AG20443 (cell line): Measurements from ENCODE around the gene TTC31.

ENCODE experiments used
- DNase-seq: peaks from one replicate; pipeline ENCODE4 v3.0.0; 2012; ENCODE audit warnings: low spot score, mixed read lengths

The TTC31 gene

GRCh38 chr2:74526649-74527230 is 43.9 kb downstream of the TTC31 start:
- DNase-seq, result no peak

- DNase-seq, result no peak
Measured at GRCh38 chr2:74527741-74528140, 44.9 kb downstream of the TTC31 start.

GRCh38 chr2:74528600-74529356 is 45.9 kb downstream of the TTC31 start:
- no peak for DNase-seq

DNA sequence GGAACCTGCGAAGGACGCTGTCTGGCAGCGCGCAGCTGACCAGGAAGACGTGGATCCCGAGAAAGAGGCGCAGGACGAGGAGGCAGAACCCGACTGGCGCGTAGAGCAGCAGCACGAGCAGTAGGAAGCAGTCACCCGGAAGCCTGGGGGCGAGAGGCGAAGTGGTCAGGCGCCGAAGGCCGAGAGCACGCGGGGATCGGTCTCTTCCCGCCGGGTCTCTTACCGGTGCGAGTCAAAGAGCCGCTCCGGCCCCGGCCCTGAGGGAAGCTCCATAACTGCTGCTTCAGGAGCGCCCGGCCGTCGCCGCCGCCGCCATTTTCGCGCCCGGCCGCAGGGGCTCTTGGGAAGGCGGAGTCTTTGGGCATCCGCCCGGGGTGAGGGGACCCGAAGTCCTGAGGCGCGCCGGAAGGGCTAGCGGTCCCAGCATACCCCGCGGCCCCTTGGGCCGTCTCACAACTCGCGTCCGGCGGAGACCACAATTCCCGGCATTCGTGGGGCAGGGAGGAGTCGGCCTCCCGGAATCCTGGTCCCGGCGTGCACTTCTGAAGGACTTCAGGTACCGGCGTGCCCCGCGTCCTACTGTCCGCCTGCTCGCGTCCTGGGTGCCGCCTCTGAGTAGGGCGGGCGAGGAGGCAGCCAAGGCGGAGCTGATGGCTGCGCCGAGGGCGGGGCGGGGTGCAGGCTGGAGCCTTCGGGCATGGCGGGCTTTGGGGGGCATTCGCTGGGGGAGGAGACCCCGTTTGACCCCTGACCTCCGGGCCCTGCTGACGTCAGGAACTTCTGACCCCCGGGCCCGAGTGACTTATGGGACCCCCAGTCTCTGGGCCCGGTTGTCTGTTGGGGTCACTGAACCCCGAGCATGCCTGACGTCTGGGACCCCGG is 46.7 kb downstream of the TTC31 start, which contains the start of the genes AUP1 and HTRA2:
TSS of gene AUP1 (minus strand) at position 350 of the 882 bp plus-strand sequence. CDS start at position 273, 77 bp downstream.
TSS of gene HTRA2 (plus strand) at position 577 of the 882 bp plus-strand sequence. CDS start at position 651, 74 bp downstream.
- peak; percentile 99 for DNase-seq

DNA sequence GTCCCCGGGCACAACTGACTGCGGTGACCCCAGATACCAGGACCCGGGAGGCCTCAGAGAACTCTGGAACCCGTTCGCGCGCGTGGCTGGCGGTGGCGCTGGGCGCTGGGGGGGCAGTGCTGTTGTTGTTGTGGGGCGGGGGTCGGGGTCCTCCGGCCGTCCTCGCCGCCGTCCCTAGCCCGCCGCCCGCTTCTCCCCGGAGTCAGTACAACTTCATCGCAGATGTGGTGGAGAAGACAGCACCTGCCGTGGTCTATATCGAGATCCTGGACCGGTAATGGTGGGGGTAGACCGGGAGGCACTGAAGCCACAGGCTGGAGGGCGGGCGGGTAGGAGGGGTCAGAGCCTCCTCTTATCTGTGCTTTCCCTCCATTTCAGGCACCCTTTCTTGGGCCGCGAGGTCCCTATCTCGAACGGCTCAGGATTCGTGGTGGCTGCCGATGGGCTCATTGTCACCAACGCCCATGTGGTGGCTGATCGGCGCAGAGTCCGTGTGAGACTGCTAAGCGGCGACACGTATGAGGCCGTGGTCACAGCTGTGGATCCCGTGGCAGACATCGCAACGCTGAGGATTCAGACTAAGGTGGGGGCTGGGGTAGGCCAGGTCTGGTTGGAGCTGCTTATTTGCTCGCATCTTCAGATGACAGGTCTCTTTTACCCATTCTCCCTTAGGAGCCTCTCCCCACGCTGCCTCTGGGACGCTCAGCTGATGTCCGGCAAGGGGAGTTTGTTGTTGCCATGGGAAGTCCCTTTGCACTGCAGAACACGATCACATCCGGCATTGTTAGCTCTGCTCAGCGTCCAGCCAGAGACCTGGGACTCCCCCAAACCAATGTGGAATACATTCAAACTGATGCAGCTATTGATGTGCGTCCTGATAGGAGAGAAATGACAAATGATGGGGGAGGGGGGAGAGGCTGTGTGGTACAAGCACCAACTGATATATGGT is 47.6 kb downstream of the TTC31 start:
- peak; percentile 54 for DNase-seq

GRCh38 chr2:74531666-74532065 is 48.8 kb downstream of the TTC31 start:
- no peak for DNase-seq

GRCh38 chr2:74532222-74532621 is 49.3 kb downstream of the TTC31 start:
- DNase-seq, result peak; percentile 26

DNA sequence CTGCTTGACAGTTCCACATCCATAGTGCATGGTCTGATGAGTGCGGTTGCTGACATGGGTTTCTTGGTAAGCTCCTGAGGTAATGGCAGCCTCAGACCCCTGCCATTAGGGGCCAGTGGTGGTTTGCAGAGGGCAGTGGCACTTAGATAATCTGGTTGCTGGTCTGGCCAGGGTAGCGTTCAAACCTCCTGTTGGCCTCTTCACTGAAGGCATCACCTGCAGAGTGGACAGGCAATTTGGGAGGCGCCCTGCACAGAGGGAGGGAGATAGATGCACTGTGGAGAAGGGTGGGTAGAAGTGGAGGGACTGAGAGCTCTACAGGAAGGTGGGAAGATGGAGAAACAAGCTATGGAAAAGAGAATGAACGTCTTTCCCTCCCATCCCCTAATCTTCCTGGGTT is 50.6 kb downstream of the TTC31 start:
- no peak for DNase-seq

DNA sequence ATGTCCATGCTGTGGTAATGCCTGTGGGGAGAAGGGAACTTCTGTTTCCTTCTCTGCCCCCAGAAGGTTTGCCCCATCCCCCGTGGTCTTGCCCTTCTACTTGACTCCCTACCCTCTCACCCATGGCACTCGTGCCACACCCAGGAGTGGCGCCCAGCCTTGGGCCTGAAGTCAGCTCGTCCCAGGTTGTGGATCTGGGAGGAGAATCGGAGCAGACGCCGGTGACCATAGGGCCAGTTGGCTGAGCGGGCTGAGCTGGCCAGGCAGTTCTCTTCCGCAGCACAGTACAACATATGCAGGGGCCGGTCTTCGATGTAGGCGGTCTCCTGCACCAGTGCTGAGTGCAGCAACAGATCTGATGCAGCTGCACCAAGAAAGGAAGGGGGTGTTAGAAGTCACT is 51.5 kb downstream of the TTC31 start:
- DNase-seq, result no peak

- no peak for DNase-seq
Measured at GRCh38 chr2:74535440-74535965, 52.6 kb downstream of the TTC31 start.

DNA sequence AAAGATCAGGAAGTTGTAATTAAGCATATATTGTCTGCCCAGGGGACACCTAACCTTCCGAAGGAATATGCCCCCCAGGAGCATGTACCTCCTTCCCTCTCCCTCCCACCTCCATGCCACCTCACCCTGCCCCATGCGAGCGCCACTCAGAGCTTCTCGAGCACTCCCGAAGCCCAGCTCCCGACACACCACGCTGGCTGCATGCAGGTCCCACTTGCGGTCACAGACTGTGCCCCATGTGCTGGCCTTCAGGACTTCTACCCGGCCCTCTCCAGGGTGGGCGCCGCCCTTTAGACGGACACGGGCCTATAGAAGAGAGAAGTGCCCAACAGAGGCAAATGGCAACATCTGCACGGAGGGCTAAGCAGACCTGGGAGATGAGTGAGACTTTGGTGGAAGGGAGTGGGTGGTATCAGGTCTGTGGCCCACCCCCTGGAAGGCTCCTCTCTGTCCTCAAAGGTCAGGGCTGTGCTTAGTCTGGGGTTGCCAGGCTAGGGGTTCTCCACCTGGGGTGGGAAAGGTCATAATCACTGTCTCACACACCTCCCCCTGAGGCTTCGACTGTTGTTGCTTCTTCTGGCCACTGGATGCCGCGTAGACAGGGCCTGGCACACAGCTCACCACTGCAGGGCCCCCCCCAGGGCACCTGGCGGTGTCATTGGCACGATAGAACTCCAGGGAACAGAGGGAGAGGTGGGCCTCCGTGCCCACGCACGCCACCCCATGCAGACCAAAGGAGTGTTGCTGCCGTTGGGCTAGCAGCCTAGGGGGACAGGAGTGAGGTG is 53.5 kb downstream of the TTC31 start:
- no peak for DNase-seq

GRCh38 chr2:74537140-74537539 is 54.3 kb downstream of the TTC31 start:
- no peak for DNase-seq

GRCh38 chr2:74538881-74539339 is 56.0 kb downstream of the TTC31 start:
- DNase-seq, result no peak

DNA sequence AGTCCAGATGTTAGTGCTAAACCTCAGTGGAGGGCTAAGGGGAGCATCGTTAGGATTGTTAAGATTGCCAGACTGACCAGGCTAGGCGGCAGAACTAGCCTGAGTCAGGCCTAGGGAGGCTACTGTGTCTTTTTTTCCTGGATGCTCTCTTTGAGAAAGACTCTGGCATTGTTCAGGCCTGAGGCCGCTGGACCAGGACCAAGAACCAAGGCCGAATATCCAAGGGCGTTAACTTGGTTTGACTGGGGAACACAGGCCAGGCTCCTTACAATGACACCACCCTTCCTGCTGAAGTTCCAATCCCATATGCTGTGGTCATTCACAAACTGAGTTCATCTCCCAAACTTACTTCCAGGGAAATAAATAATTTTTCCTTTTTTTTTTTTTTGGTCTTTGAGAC is 57.4 kb downstream of the TTC31 start:
- DNase-seq, result peak; percentile 89

DNA sequence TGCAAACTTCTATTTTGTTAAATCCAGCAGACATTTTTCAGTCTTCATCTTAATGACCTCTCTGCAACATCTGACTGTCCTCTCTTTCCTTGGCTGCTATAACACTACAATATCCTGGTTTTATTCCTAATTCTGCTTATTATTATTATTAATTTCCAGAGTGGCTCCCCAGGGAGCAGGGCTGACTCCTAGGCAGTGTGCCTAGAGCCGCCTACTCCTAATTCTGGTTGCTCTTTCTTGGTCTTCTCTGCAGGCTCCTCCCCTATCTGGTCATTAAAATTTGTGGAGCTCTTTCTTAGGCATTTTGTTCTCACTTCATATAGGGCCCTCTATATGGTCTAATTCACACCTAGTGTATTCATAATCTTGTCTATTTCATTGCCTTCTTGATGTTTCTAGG is 60.1 kb downstream of the TTC31 start:
- DNase-seq, result no peak
